ENCODE measurements around the gene GATA3.

Gene GATA3

GRCh38 chr10:8092428-8092827 lies 37.9 kb downstream of the GATA3 start:
- no peak for DNase-seq (ENCODE audit: extremely low read depth in 1 of 2, low read depth in 1 of 2)

- no peak for DNase-seq (ENCODE audit: extremely low read depth in 1 of 2, low read depth in 1 of 2)
These were observed 41.5 kb downstream of the GATA3 start for GRCh38 chr10:8095959-8096358.

- no peak for DNase-seq (ENCODE audit: extremely low read depth in 1 of 2, low read depth in 1 of 2)
These were observed 42.4 kb downstream of the GATA3 start for GRCh38 chr10:8096931-8097330.

- DNase-seq (ENCODE audit: extremely low read depth in 1 of 2, low read depth in 1 of 2), result no peak
These were observed 45.9 kb downstream of the GATA3 start for GRCh38 chr10:8100366-8100765.

GRCh38 chr10:8102708-8103401 lies 48.4 kb downstream of the GATA3 start:
- no peak for DNase-seq (ENCODE audit: extremely low read depth in 1 of 2, low read depth in 1 of 2)

- no peak for DNase-seq (ENCODE audit: extremely low read depth in 1 of 2, low read depth in 1 of 2)
These were observed 49.1 kb downstream of the GATA3 start for GRCh38 chr10:8103543-8103942.

GRCh38 chr10:8104005-8104404 lies 49.5 kb downstream of the GATA3 start:
- no peak for DNase-seq (ENCODE audit: extremely low read depth in 1 of 2, low read depth in 1 of 2)

GRCh38 chr10:8104721-8105120 lies 50.2 kb downstream of the GATA3 start:
- DNase-seq (ENCODE audit: extremely low read depth in 1 of 2, low read depth in 1 of 2), result no peak

- no peak for DNase-seq (ENCODE audit: extremely low read depth in 1 of 2, low read depth in 1 of 2)
These were observed 51.4 kb downstream of the GATA3 start for GRCh38 chr10:8105932-8106331.

GRCh38 chr10:8112230-8112905 lies 57.9 kb downstream of the GATA3 start:
- no peak for DNase-seq (ENCODE audit: extremely low read depth in 1 of 2, low read depth in 1 of 2)

GRCh38 chr10:8112942-8113442 lies 58.5 kb downstream of the GATA3 start:
- DNase-seq (ENCODE audit: extremely low read depth in 1 of 2, low read depth in 1 of 2), result no peak

- no peak for DNase-seq (ENCODE audit: extremely low read depth in 1 of 2, low read depth in 1 of 2)
These were observed 59.1 kb downstream of the GATA3 start for GRCh38 chr10:8113616-8114015.

GRCh38 chr10:8114741-8115617 lies 60.5 kb downstream of the GATA3 start:
- DNase-seq (ENCODE audit: extremely low read depth in 1 of 2, low read depth in 1 of 2), result no peak

- no peak for DNase-seq (ENCODE audit: extremely low read depth in 1 of 2, low read depth in 1 of 2)
These were observed 61.1 kb downstream of the GATA3 start for GRCh38 chr10:8115618-8115980.

- DNase-seq (ENCODE audit: extremely low read depth in 1 of 2, low read depth in 1 of 2), result no peak
These were observed 62.0 kb downstream of the GATA3 start for GRCh38 chr10:8116474-8116873.

- DNase-seq (ENCODE audit: extremely low read depth in 1 of 2, low read depth in 1 of 2), result no peak
These were observed 62.5 kb downstream of the GATA3 start for GRCh38 chr10:8116926-8117493.

GRCh38 chr10:8121201-8121890 lies 66.9 kb downstream of the GATA3 start:
- no peak for DNase-seq (ENCODE audit: extremely low read depth in 1 of 2, low read depth in 1 of 2)

- DNase-seq (ENCODE audit: extremely low read depth in 1 of 2, low read depth in 1 of 2), result no peak
These were observed 68.3 kb downstream of the GATA3 start for GRCh38 chr10:8122611-8123369.

GRCh38 chr10:8124436-8124835 lies 69.9 kb downstream of the GATA3 start:
- DNase-seq (ENCODE audit: extremely low read depth in 1 of 2, low read depth in 1 of 2), result no peak
